Retinal pigment epithelial cell (primary cell): ENCODE measurements around the gene PDE5A.

ENCODE experiments used
- DNase-seq: peaks from one replicate; pipeline ENCODE4 v3.0.0-alpha.2; 2010; ENCODE audit warnings: low read depth
- H3K4me3 ChIP-seq: 2 replicates; pipeline ENCODE4 v1.5.1; 2011; ENCODE audit warnings: mild to moderate bottlenecking, low read length, control low read depth, moderate library complexity
- CTCF ChIP-seq: conservative IDR thresholded peaks from 2 replicates; pipeline ENCODE4 v1.5.1; 2011; ENCODE audit warnings: low read depth, low read length, control low read depth, inconsistent platforms

Gene PDE5A

GRCh38 chr4:119615068-119615719 lies 13.4 kb downstream of the PDE5A start:
- no peak for DNase-seq

DNA sequence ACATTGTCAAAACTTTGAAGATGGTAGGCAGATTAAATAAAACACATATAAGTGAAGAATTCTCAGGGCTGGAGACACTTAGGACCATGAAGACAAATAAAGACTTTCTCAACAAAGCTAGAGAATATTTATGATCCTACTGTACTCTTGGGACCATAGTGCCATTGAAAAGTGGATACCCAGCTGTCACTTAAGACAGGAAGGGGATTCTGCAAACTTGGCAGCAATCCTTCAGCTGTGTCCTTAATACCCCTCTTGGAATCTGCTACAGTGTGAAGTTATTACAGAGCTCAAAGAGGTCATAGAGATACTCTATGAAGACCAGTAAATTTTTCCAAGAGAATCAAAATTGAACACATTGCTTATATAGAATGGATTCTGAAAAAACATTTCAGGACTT lies 24.3 kb downstream of the PDE5A start:
- TF ChIP-seq CTCF = no peak
- no peak overlapping the region for H3K4me3 ChIP-seq
- DNase-seq = no peak

More at GRCh38 chr4:119615068-119615719, 13.4 kb downstream of the PDE5A start:
- no peak for TF ChIP-seq CTCF
- no peak overlapping the region for H3K4me3 ChIP-seq

- H3K4me3 ChIP-seq = no peak overlapping the region
- DNase-seq = no peak
- no peak for TF ChIP-seq CTCF
Observed at GRCh38 chr4:119602366-119602765, 26.2 kb downstream of the PDE5A start.

DNA sequence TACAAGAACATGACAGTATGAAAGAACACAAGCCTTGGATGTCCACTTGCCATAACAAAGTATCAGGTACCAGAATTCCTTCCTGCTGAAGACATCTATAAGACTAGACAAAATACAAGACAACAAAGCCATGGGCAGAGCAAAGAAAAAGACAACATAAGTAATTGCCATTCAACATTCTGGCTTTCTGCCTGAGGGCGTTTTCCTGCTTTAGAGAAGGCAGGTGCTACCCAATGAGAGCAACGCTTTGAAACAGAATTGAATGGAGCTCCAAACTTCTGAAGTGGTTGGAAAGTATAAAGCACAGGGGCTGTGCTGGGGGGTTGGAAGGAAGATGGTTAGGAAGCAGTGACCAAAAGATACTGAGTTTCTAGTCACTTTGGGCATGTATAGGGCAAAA lies 30.1 kb downstream of the PDE5A start:
- TF ChIP-seq CTCF = no peak
- no peak overlapping the region for H3K4me3 ChIP-seq
- DNase-seq = no peak

- no peak for TF ChIP-seq CTCF
- H3K4me3 ChIP-seq = no peak overlapping the region
- DNase-seq = no peak
Observed at GRCh38 chr4:119597377-119597776, 31.2 kb downstream of the PDE5A start.

- no peak for TF ChIP-seq CTCF
- no peak for DNase-seq
- H3K4me3 ChIP-seq = no peak overlapping the region
Observed at GRCh38 chr4:119593698-119594097, 34.9 kb downstream of the PDE5A start.

GRCh38 chr4:119592830-119593229 lies 35.8 kb downstream of the PDE5A start:
- H3K4me3 ChIP-seq = no peak overlapping the region
- DNase-seq = no peak
- TF ChIP-seq CTCF = no peak
